Activated naive CD8-positive, alpha-beta T cell treated with anti-CD3 and anti-CD28 coated beads, Interleukin-2, amount 10 ng/mL, durations not matched to agents 7 days and 5 days (primary cell): ENCODE measurements around the gene C12orf42. TPM values are rescaled to one million over a fixed set of nuclear protein-coding genes. Genes with fewer than 3 reads are reported as not detected.

Source experiments
- ATAC-seq: fragments of 150-1000 bp; cut with Tn5 transposase; one replicate; pipeline ENCODE4 v1.10.0; 2021; ENCODE audit warnings: low read depth, moderate library complexity
- POLR2A ChIA-PET: fragments of 350-600 bp; sonication (Branson Sonifier 250); formaldehyde crosslinking; loops from one replicate; lab custom pipeline; 2021; ENCODE audit warnings: antibody characterized with exemption; lab: Charles Lee
- DNase-seq: peaks from one replicate; pipeline ENCODE4 v3.0.0; 2021
- H3K27ac Mint-ChIP-seq: one replicate; pipeline ENCODE4 v1.8.0; 2022; ENCODE audit warnings: mild to moderate bottlenecking, mixed read lengths
- H3K27me3 Mint-ChIP-seq: one replicate; pipeline ENCODE4 v1.8.0; 2022; ENCODE audit warnings: mild to moderate bottlenecking, moderate library complexity, mixed read lengths
- H3K36me3 Mint-ChIP-seq: one replicate; pipeline ENCODE4 v1.8.0; 2021; ENCODE audit warnings: mild to moderate bottlenecking, mixed read lengths
- H3K4me1 Mint-ChIP-seq: one replicate; pipeline ENCODE4 v1.8.0; 2021; ENCODE audit warnings: mixed read lengths
- H3K4me3 Mint-ChIP-seq: one replicate; pipeline ENCODE4 v1.8.0; 2022; ENCODE audit warnings: mild to moderate bottlenecking, moderate library complexity, mixed read lengths
- H3K9me3 Mint-ChIP-seq: one replicate; pipeline ENCODE4 v1.8.0; 2021; ENCODE audit warnings: mixed read lengths
- total RNA-seq, 2 experiments: library from RNA; stranded (reverse); gene quantifications; one replicate each; pipeline ENCODE4 v1.2.3, GENCODE V29; 2021

Gene C12orf42
- total RNA-seq, 2 experiments from 2014 or later: 4.8 to 5.4 TPM

- Mint-ChIP-seq H3K4me1 (no peaks in the 10 kb centered on the region), H3K27ac (no peak overlapping the region), H3K4me3 (no peak overlapping the region), H3K27me3 (peaks cover 9% of the 10 kb centered on the region), H3K9me3 (peaks cover 1% of the 10 kb centered on the region), H3K36me3 (no peaks in the 10 kb centered on the region)
- ATAC-seq (no peak), DNase-seq (no peak)
- POLR2A ChIA-PET: no interaction called here
These were observed 18.1 kb upstream of the C12orf42 start for GRCh38 chr12:103513875-103514274.

- Mint-ChIP-seq H3K9me3 (no peaks in the 10 kb centered on the region), H3K4me3 (no peak overlapping the region), H3K27ac (no peak overlapping the region), H3K27me3 (peaks cover 17% of the 10 kb centered on the region), H3K36me3 (no peaks in the 10 kb centered on the region), H3K4me1 (peaks cover 16% of the 10 kb centered on the region)
- ATAC-seq (peak; percentile 85), DNase-seq (peak; percentile 39)
- POLR2A ChIA-PET: no interaction called here
These were observed 9.8 kb upstream of the C12orf42 start for GRCh38 chr12:103505371-103506236.

DNA sequence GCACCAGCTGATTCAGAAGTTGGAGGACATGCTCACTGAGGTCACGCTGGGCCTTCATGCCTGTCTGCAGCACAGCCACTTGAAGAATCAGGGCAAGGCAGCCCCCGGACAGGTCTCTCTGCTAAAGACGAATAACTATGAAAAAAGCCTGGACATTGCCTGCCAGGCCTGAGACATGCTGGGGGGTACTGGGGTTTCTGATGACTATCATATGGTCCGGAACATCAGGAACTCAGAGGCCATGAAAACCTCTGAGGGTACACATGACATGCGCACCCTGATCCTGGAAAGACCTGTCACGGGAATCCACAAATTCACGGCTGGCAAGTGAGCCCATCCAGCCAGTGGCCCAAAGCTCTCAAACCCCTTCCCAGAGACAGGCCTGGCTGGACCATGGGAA lies 8.8 kb upstream of the C12orf42 start:
- POLR2A ChIA-PET: no interaction called here
- no peak for ATAC-seq
- Mint-ChIP-seq H3K4me1 (peaks cover 16% of the 10 kb centered on the region), H3K27me3 (peaks cover 17% of the 10 kb centered on the region), H3K4me3 (no peak overlapping the region), H3K9me3 (no peaks in the 10 kb centered on the region), H3K36me3 (no peaks in the 10 kb centered on the region), H3K27ac (no peak overlapping the region)
- no peak for DNase-seq

- H3K36me3 Mint-ChIP-seq: no peaks in the 10 kb centered on the region
- no peaks in the 10 kb centered on the region for H3K9me3 Mint-ChIP-seq
- peaks cover 17% of the 10 kb centered on the region for H3K4me1 Mint-ChIP-seq
- POLR2A ChIA-PET: no interaction called here
- no peak for ATAC-seq
- no peak overlapping the region for H3K27ac Mint-ChIP-seq
- peaks cover 18% of the 10 kb centered on the region for H3K27me3 Mint-ChIP-seq
- DNase-seq: peak; percentile 57
- H3K4me3 Mint-ChIP-seq: no peak overlapping the region
These were observed 8.0 kb upstream of the C12orf42 start for GRCh38 chr12:103503546-103504480.

DNA sequence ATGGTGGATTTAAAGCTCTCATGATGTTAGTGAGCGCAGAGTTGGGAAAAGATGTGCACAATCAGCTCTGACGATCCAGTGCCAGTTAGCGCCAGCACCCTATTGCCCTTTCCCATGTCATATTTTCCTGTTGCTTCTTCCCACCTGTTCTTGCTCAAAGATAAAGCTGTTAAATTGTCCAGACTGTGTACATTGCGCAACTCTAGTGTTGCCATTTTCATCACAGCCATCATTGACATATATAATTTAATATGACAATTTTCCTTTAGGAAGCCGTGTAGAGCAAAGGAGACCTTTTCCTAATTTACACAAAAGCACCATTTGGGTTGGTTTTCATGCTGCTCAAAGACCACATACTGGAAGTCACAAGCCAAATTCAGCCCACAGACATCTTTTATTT lies 5.7 kb upstream of the C12orf42 start:
- DNase-seq (no peak), ATAC-seq (no peak)
- Mint-ChIP-seq H3K9me3 (peaks cover 3% of the 10 kb centered on the region), H3K36me3 (peaks cover 1% of the 10 kb centered on the region), H3K4me3 (no peak overlapping the region), H3K27ac (no peak overlapping the region), H3K27me3 (peaks cover 13% of the 10 kb centered on the region), H3K4me1 (peaks cover 17% of the 10 kb centered on the region)
- POLR2A ChIA-PET: no interaction called here

GRCh38 chr12:103499571-103499970 lies 3.8 kb upstream of the C12orf42 start:
- no peak for ATAC-seq
- peaks cover 23% of the 10 kb centered on the region for H3K27me3 Mint-ChIP-seq
- no peak for DNase-seq
- H3K9me3 Mint-ChIP-seq: peaks cover 3% of the 10 kb centered on the region
- H3K4me3 Mint-ChIP-seq: no peak overlapping the region
- peaks cover 13% of the 10 kb centered on the region for H3K4me1 Mint-ChIP-seq
- no peak overlapping the region for H3K27ac Mint-ChIP-seq
- POLR2A ChIA-PET: no interaction called here
- peaks cover 1% of the 10 kb centered on the region for H3K36me3 Mint-ChIP-seq

DNA sequence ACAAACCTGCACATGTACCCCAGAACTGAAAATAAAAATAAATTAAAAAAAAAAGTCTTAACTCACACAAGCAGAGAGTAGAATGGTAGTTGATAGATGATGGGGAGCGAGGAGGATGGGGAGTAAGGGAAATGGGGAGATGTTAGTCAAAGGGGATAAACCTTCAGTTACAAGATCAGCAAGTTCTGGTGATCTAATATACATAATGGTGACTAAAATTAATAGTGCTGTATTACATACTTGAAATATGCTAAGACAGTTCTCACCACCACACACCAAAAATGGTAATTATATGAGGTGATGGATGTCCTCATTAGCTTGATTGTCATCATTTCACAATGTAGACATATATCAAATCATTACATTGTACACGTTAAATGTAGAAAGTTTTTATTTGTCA lies 3.2 kb upstream of the C12orf42 start:
- H3K36me3 Mint-ChIP-seq: peaks cover 1% of the 10 kb centered on the region
- peaks cover 3% of the 10 kb centered on the region for H3K9me3 Mint-ChIP-seq
- H3K27me3 Mint-ChIP-seq: peaks cover 29% of the 10 kb centered on the region
- H3K4me1 Mint-ChIP-seq: peaks cover 14% of the 10 kb centered on the region
- no peak overlapping the region for H3K27ac Mint-ChIP-seq
- no peak for DNase-seq
- POLR2A ChIA-PET: no interaction called here
- H3K4me3 Mint-ChIP-seq: no peak overlapping the region
- ATAC-seq: no peak

GRCh38 chr12:103494734-103495468 lies 867 bp downstream of the C12orf42 start:
- peaks cover 33% of the 10 kb centered on the region for H3K27me3 Mint-ChIP-seq
- peaks cover 13% of the 10 kb centered on the region for H3K4me1 Mint-ChIP-seq
- H3K27ac Mint-ChIP-seq: peak overlapping the region; percentile 62
- no peak for ATAC-seq
- H3K36me3 Mint-ChIP-seq: peaks cover 1% of the 10 kb centered on the region
- DNase-seq: no peak
- POLR2A ChIA-PET: no interaction called here
- H3K9me3 Mint-ChIP-seq: peaks cover 5% of the 10 kb centered on the region
- H3K4me3 Mint-ChIP-seq: peak overlapping the region; percentile 82

- Mint-ChIP-seq H3K27ac (peak overlapping the region; percentile 62), H3K9me3 (peaks cover 5% of the 10 kb centered on the region)
- no peak for DNase-seq
These were observed 1.6 kb downstream of the C12orf42 start for GRCh38 chr12:103494051-103494733.

GRCh38 chr12:103493199-103493598 lies 2.6 kb downstream of the C12orf42 start:
- ATAC-seq (no peak), DNase-seq (no peak)
- H3K36me3 Mint-ChIP-seq: peaks cover 1% of the 10 kb centered on the region
- H3K4me3 Mint-ChIP-seq: no peak overlapping the region
- H3K4me1 Mint-ChIP-seq: peaks cover 11% of the 10 kb centered on the region
- POLR2A ChIA-PET: no interaction called here
- peaks cover 29% of the 10 kb centered on the region for H3K27me3 Mint-ChIP-seq
- no peak overlapping the region for H3K27ac Mint-ChIP-seq
- H3K9me3 Mint-ChIP-seq: peaks cover 8% of the 10 kb centered on the region

More at GRCh38 chr12:103494051-103494733, 1.6 kb downstream of the C12orf42 start:
- H3K4me3 Mint-ChIP-seq: peak overlapping the region; percentile 82
- ATAC-seq: no peak
- peaks cover 32% of the 10 kb centered on the region for H3K27me3 Mint-ChIP-seq
- H3K4me1 Mint-ChIP-seq: peaks cover 11% of the 10 kb centered on the region
- peaks cover 1% of the 10 kb centered on the region for H3K36me3 Mint-ChIP-seq
- POLR2A ChIA-PET: no interaction called here

GRCh38 chr12:103482365-103482764 lies 13.4 kb downstream of the C12orf42 start:
- Mint-ChIP-seq H3K27ac (peak overlapping the region; percentile 71), H3K27me3 (peaks cover 2% of the 10 kb centered on the region), H3K9me3 (peaks cover 10% of the 10 kb centered on the region), H3K36me3 (peaks cover 9% of the 10 kb centered on the region), H3K4me3 (peak overlapping the region; percentile 64), H3K4me1 (peaks cover 2% of the 10 kb centered on the region)
- ATAC-seq (no peak), DNase-seq (no peak)
- POLR2A ChIA-PET: no interaction called here

- H3K36me3 Mint-ChIP-seq: no peaks in the 10 kb centered on the region
- no peak for DNase-seq
- H3K27ac Mint-ChIP-seq: no peak overlapping the region
- H3K4me1 Mint-ChIP-seq: peaks cover 5% of the 10 kb centered on the region
- no peak for ATAC-seq
- POLR2A ChIA-PET: no interaction called here
- no peaks in the 10 kb centered on the region for H3K27me3 Mint-ChIP-seq
- no peak overlapping the region for H3K4me3 Mint-ChIP-seq
- H3K9me3 Mint-ChIP-seq: peaks cover 6% of the 10 kb centered on the region
These were observed 20.7 kb downstream of the C12orf42 start for GRCh38 chr12:103475073-103475472.
